Progenitor cell of endocrine pancreas (in vitro differentiated cells): Measurements from ENCODE around the gene UFD1. TPM values are rescaled to one million over a fixed set of nuclear protein-coding genes. Genes with fewer than 3 reads are reported as not detected.

Experiments
- DNase-seq: peaks from one replicate; pipeline ENCODE4 v3.0.0; 2021; ENCODE audit warnings: low spot score; ENCODE audit not compliant: unreplicated experiment
- H3K27ac Mint-ChIP-seq: 2 replicates; pipeline ENCODE4 v1.8.0; 2021; ENCODE audit warnings: mild to moderate bottlenecking, moderate library complexity, mixed read lengths
- H3K27me3 Mint-ChIP-seq: 2 replicates; pipeline ENCODE4 v1.8.0; 2021; ENCODE audit warnings: mixed read lengths
- H3K36me3 Mint-ChIP-seq: 2 replicates; pipeline ENCODE4 v1.8.0; 2022; ENCODE audit warnings: mixed read lengths; ENCODE audit not compliant: insufficient read depth
- H3K4me1 Mint-ChIP-seq: 2 replicates; pipeline ENCODE4 v1.8.0; 2021; ENCODE audit warnings: low read depth, mixed read lengths
- H3K4me3 Mint-ChIP-seq: 2 replicates; pipeline ENCODE4 v1.8.0; 2021; ENCODE audit warnings: low read depth, mild to moderate bottlenecking, moderate library complexity, mixed read lengths
- H3K9me3 Mint-ChIP-seq: 2 replicates; pipeline ENCODE4 v1.8.0; 2021; ENCODE audit warnings: low read depth, mixed read lengths
- CTCF ChIP-seq: fragments of 200-600 bp; sonication (generic); IDR thresholded peaks from one replicate; pipeline ENCODE4 v1.5.0; 2021; ENCODE audit warnings: antibody characterized with exemption, mild to moderate bottlenecking; ENCODE audit not compliant: unreplicated experiment
- total RNA-seq: library from RNA; stranded (reverse); gene quantifications from 2 replicates; pipeline ENCODE4 v1.2.1, GENCODE V29; 2021

Gene UFD1
- total RNA-seq, 1 donor from 2014 or later, result 55.3 TPM

- Mint-ChIP-seq H3K9me3 (no peaks in the 10 kb centered on the region), H3K4me1 (no peaks in the 10 kb centered on the region), H3K4me3 (no peak overlapping the region), H3K27me3 (no peaks in the 10 kb centered on the region), H3K36me3 (peaks cover 17% of the 10 kb centered on the region), H3K27ac (no peak overlapping the region)
- no peak for TF ChIP-seq CTCF
- no peak for DNase-seq
Measured at GRCh38 chr22:19455033-19455432, 24.0 kb downstream of the UFD1 start.

GRCh38 chr22:19454156-19454555 is 24.8 kb downstream of the UFD1 start:
- DNase-seq, result no peak
- H3K4me3 Mint-ChIP-seq, result no peak overlapping the region
- no peak for TF ChIP-seq CTCF
- H3K27ac Mint-ChIP-seq, result no peak overlapping the region
- no peaks in the 10 kb centered on the region for H3K4me1 Mint-ChIP-seq
- H3K9me3 Mint-ChIP-seq, result no peaks in the 10 kb centered on the region
- peaks cover 17% of the 10 kb centered on the region for H3K36me3 Mint-ChIP-seq
- H3K27me3 Mint-ChIP-seq, result no peaks in the 10 kb centered on the region

DNA sequence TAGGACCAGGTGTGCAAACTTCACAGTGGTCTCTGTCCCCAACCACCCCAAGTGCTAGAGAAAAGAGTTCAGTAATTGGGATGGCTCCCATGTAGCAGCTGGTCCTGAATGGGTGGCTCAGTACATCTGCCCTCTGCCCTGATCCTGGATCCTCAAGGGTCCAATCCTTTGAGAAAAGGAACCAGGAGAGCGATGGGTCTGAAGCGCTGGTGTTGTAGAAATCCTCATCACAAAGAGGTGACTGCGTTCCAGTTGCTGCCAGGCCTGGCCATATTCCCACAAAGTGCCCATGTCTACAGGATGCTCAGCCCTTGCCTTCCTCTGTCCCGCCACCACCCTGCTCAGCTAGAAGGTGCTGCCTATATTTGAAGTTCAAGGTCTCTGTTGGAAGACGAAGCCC is 25.3 kb downstream of the UFD1 start:
- Mint-ChIP-seq H3K9me3 (no peaks in the 10 kb centered on the region), H3K27ac (no peak overlapping the region), H3K4me3 (no peak overlapping the region), H3K27me3 (no peaks in the 10 kb centered on the region), H3K36me3 (peaks cover 17% of the 10 kb centered on the region), H3K4me1 (peaks cover under 1% of the 10 kb centered on the region)
- DNase-seq, result no peak
- no peak for TF ChIP-seq CTCF

GRCh38 chr22:19451570-19451969 is 27.4 kb downstream of the UFD1 start:
- DNase-seq, result no peak
- Mint-ChIP-seq H3K27me3 (no peaks in the 10 kb centered on the region), H3K27ac (no peak overlapping the region), H3K4me1 (peaks cover 10% of the 10 kb centered on the region), H3K9me3 (no peaks in the 10 kb centered on the region), H3K36me3 (peaks cover 15% of the 10 kb centered on the region), H3K4me3 (no peak overlapping the region)
- no peak for TF ChIP-seq CTCF

- Mint-ChIP-seq H3K36me3 (peaks cover 15% of the 10 kb centered on the region), H3K27me3 (no peaks in the 10 kb centered on the region), H3K27ac (no peak overlapping the region), H3K4me1 (peaks cover 15% of the 10 kb centered on the region), H3K4me3 (no peak overlapping the region), H3K9me3 (no peaks in the 10 kb centered on the region)
- DNase-seq, result no peak
- no peak for TF ChIP-seq CTCF
Measured at GRCh38 chr22:19450363-19451175, 28.4 kb downstream of the UFD1 start.
